ENCODE data around the gene RPS6KB2. TPM values are rescaled to one million over a fixed set of nuclear protein-coding genes. Genes with fewer than 3 reads are reported as not detected.

The RPS6KB2 gene
- total RNA-seq, result 40.0 TPM
- long read RNA-seq, transcript RPS6KB2-201 (15 exons, 1,733 nt), result major isoform, 23 of 68 reads
- long read RNA-seq, partial matches to known transcripts, result 18 of 68 reads
- long read RNA-seq, other reads (novel, unspliced or antisense), result 25 of 68 reads

GRCh38 chr11:67428052-67429001 is at the start of gene RPS6KB2:
RPS6KB2 (plus strand) TSS chr11:67428494; CDS start chr11:67428546, 52 bp downstream.
- Histone ChIP-seq H3K4me3 (peak within 1 kb of the TSS; percentile 88), H3K36me3 (peaks cover 28% of the 10 kb centered on the region), H3K4me1 (peaks cover 17% of the 10 kb centered on the region), H3K27me3 (no peaks in the 10 kb centered on the region), H3K9me3 (no peaks in the 10 kb centered on the region), H3K27ac (peak within 1 kb of the TSS; percentile 92)
- DNase-seq (peak; percentile 99), ATAC-seq (peak; percentile 96)
- TF ChIP-seq CTCF (IDR thresholded peaks at IDR 0.05), result no peak
- intact Hi-C loops (cut with DNase I), result no loop called here

DNA sequence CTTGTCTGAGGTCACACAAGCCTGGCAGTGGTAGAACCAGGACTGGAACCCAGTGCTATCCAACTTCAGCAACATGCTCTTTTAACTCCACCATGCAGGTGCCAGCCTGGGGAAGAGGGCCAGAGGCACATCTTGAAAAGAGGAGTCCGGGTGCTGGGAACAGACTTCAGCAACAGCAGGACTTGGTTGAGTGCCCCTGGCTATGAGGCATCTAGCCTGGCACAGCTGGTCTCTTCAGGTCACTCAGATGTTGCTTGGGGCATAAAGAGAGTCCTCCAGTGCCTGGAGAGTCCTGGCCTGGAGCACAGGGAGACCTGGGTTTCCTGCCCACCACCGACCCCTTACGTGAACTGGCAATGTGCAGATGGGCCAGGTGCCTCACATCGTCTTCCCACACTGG is 49.8 kb upstream of the RPS6KB2 start:
- no peak for DNase-seq
- Histone ChIP-seq H3K27ac (no peak overlapping the region), H3K4me1 (peaks cover 19% of the 10 kb centered on the region), H3K9me3 (no peaks in the 10 kb centered on the region), H3K36me3 (no peaks in the 10 kb centered on the region), H3K27me3 (no peaks in the 10 kb centered on the region), H3K4me3 (no peak overlapping the region)
- no peak for TF ChIP-seq CTCF (IDR thresholded peaks at IDR 0.05)
- no peak for ATAC-seq
- intact Hi-C loops (cut with DNase I), result no loop called here

DNA sequence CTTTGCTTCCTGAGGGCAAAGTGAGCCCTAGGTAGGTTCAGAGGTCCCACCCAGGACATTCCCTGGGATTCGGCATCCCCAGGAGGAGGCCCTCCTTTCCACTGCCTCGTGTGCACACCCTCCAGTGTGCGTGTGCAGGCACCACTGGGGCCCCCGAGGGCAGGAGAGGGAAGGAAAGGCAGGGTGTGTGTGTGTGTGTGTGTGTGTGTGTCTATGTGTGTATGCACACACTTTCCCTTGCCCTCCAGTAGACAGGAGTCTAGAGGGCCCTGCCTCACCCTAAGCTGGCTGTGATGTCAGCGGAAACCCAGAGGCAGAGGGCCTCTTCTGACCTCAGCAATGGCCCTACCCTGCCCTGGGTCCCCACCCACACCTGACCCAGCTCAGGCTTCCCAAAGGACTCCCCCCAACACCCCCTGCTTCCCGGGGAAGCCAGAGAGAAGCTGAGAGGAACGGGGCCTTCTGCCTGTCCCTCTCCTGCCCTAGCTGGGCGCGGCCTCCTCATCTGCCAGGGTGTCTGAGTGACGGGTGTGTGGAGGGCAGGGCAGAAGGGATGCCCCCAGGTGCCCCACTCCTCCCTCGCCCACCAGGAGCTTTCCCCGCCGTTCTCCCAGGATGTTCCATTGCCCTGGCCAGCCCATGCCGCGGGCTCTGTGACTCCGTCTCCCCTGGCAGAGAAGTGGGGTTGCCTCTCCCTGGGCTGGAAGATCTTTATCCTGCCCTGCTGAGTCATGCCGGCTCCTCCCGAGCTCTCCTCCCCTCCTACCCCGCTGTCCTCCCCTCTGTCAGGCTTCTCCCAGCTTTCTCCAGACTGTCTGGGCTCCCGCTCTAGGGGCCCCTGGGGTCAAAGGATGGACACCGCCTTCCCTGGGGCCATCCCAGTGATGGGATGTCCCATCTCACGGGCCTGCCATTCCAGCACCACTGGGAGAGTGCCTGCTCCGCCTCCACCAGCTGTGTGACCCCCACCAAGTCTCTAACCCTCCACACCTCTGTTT is 48.9 kb upstream of the RPS6KB2 start:
- peaks cover 13% of the 10 kb centered on the region for H3K4me1 ChIP-seq
- H3K4me3 ChIP-seq, result no peak overlapping the region
- no peak for TF ChIP-seq CTCF (IDR thresholded peaks at IDR 0.05)
- no peaks in the 10 kb centered on the region for H3K36me3 ChIP-seq
- no peaks in the 10 kb centered on the region for H3K27me3 ChIP-seq
- DNase-seq, result no peak
- intact Hi-C loops (cut with DNase I), result no loop called here
- no peaks in the 10 kb centered on the region for H3K9me3 ChIP-seq
- no peak for ATAC-seq
- no peak overlapping the region for H3K27ac ChIP-seq

GRCh38 chr11:67381244-67381972 is 46.9 kb upstream of the RPS6KB2 start:
- H3K27ac ChIP-seq, result peak overlapping the region; percentile 11

More at GRCh38 chr11:67381244-67381972, 46.9 kb upstream of the RPS6KB2 start:
- Histone ChIP-seq H3K9me3 (no peaks in the 10 kb centered on the region), H3K36me3 (no peaks in the 10 kb centered on the region), H3K4me1 (peaks cover 9% of the 10 kb centered on the region), H3K4me3 (no peak overlapping the region), H3K27me3 (no peaks in the 10 kb centered on the region)
- intact Hi-C loops (cut with DNase I), result no loop called here
- no peak for TF ChIP-seq CTCF (IDR thresholded peaks at IDR 0.05)
- DNase-seq (no peak), ATAC-seq (peak; percentile 57)
